NCI-H128 (cell line): ENCODE measurements around the gene TBC1D4.

Source experiments
- DNase-seq: peaks from one replicate; lab custom pipeline; 2025; ENCODE audit not compliant: unreplicated experiment; lab: John Stamatoyannopoulos, UW

TBC1D4 gene

DNA sequence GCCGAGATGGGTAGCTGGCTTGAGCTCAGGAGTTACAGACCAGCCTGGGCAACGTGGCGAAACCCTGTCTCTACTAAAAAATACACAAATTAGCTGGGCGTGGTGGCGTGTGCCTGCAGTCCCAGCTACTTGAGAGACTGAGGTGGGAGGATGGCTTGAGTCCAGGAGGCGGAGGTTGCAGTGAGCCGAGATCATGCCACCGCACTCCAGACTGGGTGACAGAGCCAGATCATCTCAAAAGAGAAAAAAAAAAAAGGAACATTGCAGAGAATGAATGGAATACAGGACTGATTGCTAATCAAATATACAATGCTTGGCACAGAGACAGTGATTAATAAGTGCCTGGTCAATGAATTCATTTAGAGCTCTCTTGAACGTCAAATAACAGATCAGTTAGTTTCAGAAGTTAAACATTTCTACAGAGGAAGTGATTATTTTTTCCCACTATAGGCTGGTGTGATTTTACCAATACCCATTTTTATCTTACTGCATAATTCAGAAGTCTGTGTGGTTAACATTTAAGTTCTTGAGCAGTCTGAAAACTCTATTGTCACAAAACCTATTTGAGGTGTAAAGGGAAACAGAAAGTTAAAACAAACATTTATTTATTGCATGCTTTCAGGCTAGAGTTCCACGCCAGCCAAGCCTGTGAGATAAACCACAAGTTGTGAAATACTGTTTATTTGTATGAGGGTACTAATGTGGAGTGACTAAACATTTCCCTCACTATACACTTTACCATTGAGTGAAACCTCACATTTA, 7.7 kb upstream of the TBC1D4 start:
- DNase-seq = no peak

DNA sequence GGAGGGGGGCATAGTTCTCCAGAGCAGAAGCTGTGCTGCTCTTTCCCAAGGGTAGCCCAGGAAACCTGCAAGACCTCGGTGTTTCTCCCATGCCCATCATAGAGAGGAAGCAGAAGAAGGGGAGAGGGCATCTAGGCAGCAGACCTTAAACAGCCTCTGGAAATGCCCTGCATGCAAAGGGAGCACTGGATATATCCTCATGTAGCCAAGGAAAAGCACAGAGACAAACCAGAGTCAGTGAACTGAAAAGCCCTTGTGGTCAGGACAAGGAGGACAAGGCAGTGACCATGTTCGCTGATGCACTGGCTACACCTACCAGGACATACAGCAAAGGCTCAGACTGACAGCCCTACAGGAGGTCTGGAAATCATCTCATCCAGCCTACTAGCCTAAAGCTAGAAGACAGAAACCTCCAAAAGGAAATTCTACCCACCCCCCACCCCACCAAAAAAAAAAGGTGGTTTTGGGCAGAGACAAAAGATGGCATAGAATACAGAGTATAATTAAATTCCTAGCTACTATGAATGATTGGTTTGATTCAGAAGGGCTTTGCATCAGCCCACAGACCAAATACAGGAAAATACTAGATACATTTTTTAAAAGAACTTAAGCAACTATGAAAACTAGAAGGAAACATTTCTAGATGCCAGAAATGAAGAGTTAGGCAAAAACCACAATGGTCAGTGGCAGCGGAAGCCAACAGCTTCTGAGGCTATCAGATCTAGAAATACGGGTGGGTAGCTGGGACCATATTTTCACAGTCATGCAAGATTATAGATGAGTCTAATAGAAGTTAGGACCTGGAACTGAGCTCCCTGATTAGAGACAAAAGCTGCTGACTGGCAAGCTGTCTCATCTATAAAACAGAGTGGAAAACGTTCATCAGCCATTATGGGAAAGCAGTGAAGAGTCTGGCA, 4.4 kb upstream of the TBC1D4 start:
- no peak for DNase-seq

DNA sequence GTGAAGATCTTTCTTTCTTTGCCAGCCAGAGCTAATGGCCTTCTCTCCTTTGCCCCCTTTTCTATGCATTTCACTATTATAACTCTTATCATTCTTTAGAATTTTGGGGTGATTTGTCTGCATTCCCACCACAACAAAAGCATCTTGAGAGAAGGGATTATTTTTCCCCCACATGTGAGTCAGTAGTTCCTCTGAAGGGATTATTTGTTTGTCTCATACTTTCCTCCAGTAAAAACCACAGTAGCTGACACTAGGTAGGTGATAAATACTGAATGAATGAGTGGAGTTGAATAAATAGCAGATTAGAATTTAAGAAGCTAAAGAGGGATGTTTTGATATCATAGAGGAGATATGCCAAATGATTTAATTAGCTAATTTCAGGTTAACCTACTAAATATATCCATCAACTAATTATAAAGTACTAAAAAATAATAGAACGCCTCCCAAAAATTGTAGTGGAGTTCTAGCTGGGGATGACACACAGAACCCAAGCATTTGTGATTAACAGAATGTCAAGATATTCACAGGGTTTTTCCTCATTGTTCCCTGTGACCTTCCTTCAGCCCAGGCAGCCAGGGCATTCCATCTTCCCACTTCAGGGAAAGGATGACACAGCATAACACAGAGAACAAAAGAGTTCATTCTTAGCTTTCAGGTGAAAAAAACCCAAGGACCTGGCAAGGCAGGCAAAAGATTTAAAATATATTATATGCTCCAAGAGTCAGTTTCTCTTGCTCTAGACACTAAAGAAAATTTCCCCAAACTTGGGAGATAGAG, 3.5 kb upstream of the TBC1D4 start:
- DNase-seq = no peak

DNA sequence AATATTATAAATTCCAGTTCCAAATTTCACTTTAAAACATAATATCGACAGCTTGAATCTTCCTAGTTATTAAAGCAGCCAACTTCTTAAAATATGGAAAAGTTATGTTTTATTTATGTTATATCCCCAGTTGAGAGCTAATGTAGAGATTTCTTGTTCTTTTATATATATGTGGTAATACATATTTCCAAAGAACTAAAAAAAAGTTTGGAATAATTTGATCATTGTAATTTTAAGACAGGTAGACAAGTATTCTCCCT, 781 bp upstream of the TBC1D4 start:
- DNase-seq = no peak

DNA sequence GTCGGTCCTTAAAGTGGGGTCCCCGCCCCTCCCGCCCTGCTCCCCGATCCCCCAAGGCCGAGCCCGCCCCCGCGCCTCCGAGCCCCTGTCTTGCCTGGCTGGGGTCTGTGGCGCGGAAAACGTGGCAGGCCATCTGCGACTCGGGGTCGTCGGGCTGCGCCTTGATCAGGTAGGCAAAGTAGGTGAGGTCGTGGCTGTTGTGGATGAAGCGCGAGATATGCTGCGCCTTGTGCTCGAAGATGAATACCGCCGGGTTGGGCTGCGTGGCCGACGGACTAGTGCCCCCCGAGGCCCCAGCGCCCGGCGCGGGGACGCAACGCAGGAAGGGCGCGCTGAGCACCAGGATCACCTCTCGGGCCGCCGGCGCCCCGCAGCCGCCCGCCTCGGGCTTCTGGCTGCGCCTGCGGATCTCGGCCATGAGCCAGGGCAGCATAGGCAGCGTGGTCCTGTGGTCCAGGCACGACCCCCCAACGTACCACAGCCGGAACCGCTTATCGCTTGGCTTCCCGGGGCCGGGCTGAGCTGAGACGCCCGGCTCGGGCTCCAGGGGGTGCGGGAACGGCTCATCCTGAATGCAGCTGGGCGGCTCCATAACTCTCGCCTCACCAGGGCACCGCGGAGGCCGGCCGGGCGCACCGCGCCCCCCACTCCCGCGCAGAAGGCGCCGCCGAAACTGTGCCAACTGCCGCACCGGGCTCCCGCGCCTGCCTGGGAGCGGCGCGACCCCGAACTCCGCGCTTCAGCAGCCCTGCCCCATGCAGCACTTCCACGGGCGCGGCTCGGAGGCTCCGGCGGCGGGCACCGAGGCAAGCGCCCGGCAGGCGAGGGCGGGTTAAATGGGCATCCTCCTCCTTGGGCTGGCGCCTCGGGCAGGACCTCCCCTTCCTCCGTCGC, 546 bp downstream of the TBC1D4 start:
- DNase-seq = no peak

DNA sequence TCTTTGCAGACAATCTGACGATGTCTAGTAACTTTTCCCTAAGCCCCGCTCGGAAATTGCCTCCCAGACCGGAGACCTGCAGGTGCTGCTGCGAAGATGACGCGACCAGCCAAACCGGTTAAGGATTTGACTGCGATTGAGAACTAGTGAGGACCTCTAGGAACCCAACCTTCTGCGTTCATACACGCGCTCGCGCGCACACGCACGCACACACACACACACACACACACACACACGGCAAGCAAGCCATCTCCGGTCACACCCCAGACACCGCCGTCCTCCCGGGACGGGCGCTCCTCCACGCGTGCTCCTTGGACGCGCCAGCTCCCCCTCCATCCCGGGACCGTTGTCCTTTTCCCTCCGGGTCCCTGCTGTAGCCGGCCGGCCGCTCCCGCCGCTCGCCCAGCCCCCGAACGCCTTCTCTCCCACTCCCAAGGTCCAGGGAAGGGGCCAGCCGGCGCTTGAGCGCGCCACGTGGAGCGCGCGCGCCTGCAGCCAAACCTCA, 1.2 kb downstream of the TBC1D4 start:
- peak; percentile 18 for DNase-seq

DNA sequence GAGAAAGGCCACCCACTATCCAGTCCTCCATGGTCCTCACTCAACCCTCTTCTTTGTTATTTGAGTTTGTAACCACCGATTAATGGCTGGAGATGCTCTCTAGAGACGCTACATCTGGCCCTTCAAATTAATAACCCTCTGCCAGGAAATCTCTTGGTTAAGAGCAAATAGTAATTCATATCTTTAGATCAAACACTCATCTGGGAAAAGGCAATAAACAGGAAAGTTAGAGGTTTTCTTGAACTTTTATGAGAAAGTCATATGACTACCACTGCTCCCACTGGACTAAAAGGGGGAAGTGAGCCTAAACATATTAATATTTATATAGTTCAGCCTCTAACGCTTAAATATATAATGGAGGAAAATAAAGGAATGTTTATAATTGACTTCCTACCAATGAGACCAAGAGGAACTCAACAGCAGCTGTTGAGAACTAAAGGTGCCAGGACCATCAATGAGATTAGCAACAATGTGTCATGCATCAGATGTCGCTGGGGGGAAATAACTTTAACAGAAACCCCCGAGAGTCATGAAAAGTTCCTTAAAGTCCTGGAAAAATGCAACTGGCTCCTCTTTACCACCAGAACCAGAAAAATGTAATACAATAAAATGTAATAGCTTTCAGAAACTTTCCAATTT, 2.7 kb downstream of the TBC1D4 start:
- DNase-seq = no peak

DNA sequence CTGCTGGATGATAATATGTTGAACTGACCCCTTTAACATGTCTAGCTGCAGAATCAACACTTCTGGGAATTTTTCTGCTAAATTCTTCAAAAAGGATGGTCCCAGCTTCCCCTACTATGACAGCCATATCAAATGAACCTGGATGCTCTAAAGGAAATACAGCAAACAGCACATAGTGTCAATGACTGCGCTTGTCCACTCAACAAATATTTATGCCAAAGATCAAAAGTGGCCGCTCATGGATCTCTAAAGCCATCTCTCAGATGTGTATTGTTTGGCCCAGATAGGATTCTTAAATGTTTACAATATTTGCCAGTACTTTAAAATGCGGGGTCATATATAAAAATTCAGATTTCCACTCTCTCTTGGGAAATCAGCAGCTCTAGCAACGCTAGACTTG, 3.3 kb downstream of the TBC1D4 start:
- DNase-seq = no peak

DNA sequence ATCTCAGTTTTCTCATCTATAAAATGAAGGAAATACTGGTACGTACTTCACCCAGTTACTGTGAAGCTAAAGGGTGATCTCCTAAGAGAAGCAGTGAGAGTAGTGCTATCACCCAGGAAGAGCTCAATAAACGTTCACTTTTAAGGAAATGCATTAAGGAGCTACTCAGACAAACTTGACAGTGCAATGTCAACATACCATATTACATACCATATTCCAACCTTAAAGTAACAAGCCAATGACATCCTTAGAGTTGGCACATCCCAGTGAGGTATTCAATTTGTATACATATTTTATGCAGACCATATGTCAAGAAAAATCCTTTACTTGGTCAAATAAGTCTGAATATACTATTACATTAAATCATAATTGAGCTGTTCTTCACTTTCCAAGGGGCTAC, 7.0 kb downstream of the TBC1D4 start:
- no peak for DNase-seq

DNA sequence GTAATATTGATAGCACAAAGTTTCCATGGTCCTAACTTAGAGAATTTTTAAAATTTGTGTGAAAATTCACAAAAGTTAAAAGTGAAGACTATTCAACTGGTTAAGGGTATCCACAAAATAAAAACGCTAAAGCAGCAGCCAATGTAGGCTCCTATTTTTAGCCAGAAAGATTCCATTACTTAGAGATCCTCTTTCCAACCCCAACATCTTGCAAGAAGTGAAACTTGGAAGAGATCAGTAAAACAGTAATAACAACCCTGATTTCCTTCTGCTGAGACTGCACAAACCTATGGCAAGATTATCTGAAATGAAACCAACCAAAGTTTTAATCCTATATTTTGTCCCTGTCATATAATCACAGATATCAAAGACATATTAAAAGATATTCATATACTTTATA, 8.5 kb downstream of the TBC1D4 start:
- DNase-seq = no peak

DNA sequence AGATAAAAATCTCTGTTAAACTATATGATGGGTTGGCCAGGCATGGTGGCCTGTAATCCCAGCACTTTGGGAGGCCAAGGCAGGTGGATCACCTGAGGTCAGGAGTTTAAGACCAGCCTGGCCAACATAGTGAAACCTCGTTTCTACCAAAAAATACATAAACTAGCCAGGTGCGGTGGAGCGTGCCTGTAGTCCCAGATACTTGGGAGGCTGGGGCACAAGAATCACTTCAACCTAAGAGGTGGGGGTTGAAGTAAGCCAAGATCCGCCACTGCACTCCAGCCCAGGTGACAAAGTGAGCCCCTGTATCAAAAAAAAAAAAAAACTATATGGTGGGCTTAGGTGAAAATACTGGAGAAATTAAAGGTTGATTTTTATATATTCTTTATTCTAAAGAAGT, 11.3 kb downstream of the TBC1D4 start:
- no peak for DNase-seq

DNA sequence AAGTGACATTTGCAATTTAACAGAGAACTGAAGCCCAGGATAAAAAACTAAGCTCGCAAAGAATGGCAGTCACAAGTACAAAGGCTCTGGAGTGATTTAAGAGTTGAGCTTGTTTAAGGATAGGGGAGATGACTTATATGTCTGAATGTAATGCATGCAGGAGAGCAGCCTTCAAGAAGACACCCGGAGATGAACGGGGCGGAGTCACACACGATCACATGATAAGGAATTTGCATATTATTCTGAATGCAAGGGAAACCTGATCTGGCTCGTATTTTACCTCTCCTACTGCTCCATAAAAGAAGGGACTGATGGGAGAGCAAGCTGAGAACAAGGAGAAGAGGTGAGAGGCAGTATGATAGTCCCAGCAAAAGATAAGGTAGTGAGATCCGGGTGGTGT, 12.9 kb downstream of the TBC1D4 start:
- no peak for DNase-seq

DNA sequence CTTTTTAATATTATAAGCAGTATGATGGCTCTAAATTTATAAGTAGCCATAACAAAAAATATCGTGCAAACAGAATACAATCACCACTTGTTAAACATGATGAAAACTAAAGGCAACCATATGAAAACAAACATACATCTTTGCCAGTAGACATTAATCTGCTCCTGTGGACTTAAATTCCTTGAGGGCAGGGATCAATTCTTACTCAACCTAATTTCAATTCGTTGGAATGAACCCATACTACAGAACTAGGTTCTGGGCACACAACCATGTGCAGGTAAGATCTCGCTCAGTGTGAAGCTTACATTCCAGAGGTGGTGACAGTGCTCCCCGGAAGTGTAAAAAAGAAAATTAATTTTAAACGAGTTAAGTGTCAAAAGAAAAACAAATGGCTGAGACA, 13.4 kb downstream of the TBC1D4 start:
- no peak for DNase-seq

DNA sequence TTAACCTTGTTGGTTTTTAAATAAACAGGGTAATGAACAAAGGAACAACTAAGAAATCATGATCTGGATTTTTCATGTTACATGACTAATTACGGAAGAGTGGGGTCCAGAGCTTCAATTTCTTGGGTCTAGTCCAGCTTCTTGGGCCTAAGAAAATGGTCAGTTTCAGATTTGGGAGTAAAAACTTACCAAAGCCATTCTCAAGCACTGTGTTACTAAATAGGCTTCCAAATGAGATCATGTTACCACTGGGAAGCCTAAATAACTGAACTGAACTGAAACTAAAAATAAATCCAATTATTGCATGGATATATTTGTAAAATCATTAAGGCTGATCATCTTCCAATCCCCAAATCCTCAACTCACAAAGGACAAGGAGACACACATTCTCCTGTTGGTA, 13.9 kb downstream of the TBC1D4 start:
- no peak for DNase-seq

DNA sequence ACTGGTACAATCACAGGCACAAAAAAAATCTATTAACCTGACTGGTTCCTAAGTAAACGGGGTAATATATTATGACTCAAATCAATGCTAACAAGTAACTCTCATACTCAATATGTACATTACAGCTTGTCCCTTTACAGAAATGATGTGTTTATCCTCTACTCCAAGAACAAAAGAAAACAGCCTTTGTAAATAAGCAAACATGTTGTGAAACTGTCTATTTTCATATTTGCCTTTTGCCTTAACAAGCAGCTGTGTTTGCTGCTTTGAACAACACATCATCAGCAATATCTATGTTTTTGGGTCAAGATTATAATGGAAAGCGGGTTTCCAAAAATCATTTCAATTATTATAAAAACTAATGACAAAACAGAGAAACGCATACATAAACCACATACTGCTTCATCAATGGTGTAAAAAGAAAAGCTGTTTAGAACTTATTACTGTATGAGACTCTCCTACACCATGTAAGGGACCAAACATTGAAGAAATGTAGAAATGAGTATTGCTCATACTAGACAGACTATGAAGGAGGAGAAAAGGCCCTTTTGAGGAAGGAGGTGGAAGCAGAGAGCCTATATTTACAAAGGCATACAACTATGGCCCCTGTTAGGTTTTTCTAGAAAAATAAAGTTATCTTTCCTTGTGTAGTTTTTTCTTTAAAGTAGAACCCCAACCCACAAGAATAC, 14.8 kb downstream of the TBC1D4 start:
- no peak for DNase-seq

DNA sequence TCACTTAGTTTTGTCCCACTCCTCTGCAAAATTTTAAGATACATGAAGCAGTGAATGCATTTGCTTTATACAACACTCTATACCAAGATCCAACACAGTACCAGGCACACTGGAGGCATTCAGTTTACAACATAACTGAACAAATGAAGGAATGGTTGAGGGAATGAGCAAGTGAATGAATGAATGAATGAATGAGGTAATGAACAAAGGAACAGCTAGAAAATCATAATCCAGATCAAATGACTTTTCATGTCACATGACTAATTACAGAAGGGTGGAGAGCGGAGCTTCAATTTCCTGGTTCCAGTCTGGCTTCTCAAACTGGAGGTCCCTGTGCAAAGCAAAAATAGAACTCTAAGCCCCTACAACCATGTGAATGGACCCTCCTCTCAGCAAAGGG, 16.7 kb downstream of the TBC1D4 start:
- no peak for DNase-seq

DNA sequence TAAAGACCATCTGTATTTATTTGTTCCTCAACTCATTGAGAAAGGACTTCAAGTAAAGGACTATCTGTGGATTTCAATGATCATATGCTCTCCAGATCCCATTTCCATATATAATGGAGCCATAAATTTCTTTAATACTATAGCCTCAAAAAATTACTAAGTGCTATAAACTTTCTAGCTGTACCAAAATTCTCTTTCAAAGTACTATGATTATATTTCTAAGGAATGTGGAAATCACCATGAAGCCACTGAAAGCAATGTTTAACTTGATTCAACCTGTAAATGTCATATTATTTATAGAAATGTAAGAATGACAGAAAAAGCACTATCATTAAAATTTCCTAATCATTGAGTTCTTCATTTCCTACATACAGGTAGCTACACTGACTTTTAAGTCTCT, 20.7 kb downstream of the TBC1D4 start:
- DNase-seq = no peak

DNA sequence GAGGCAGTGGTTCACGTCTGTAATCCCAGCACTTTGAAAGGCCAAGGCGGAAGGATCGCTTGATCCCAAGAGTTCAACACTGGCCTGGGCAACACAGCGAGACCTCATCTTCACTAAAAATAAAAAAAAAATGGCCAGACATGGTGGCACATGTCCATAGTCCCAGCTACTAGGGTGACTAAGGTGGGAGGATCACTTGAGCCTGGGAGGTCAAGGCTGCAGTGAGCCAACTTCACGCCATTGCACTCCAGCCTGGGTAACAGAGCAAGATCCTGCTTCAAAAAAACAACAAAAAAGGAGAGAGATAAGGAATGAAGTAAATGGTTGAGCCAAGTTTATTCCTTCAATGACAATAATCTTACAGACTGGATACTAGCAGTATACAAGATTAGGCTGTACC, 21.3 kb downstream of the TBC1D4 start:
- DNase-seq = no peak

DNA sequence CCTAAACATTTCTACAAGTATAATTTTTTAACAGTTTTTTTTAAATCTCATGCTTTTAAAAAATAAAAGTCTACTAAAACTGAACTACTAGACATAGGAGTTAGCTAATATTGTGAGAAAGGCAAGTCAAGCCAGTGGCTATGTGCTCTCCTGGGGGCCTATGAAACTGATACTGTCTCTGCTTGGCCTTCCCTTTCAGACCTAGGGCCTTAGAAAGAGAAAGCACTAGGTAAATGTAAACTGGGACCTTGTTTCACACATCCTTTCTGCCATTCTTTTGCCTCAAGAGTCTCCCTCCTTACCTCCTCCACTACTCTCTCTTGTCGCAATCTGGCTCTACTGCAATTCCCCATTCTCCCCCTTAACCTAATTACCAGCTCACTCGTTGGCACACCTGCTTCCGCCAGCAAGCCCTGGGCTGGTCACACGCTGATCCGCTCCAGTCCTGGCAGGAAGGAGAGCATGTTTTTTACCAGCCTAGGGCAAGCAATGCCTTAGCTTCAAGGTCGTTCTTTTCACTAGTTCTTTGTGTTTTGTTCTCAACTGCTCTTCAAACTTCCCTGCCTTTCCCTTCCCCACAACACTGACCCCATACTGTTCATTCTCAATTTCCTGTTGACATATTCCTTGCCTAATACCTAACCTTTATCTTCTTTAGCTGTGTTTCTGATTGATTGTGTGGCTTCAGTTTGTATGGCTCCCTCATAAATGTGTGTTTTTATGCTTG, 23.1 kb downstream of the TBC1D4 start:
- peak; percentile 3 for DNase-seq
